Stimulated activated CD4-positive, alpha-beta T cell treated with anti-CD3 and anti-CD28 coated beads, TNF-alpha, amount 100 ng/mL, for 1 hour (primary cell): ENCODE results near the gene OTOGL.
"Not testable (repeated sequence)": the region's sequence is repeated elsewhere in the genome, so short reads cannot be mapped to it uniquely, and the experiment has no call there.

Experiments used
- DNase-seq, 3 donors: peaks; one replicate each; pipeline ENCODE4 v3.0.0-alpha.2; 2020; ENCODE audit warnings: low read depth in 3 of 3, low spot score in 1 of 3

Gene OTOGL

GRCh38 chr12:80272387-80272915 lies 173.1 kb downstream of the OTOGL start:
- no peak for DNase-seq

GRCh38 chr12:80273144-80273543 lies 173.8 kb downstream of the OTOGL start:
- no peak for DNase-seq

GRCh38 chr12:80277732-80278131 lies 178.4 kb downstream of the OTOGL start:
- DNase-seq = no peak

GRCh38 chr12:80282226-80282625 lies 182.9 kb downstream of the OTOGL start:
- no peak for DNase-seq

- no peak for DNase-seq
Measured at GRCh38 chr12:80282761-80283160, 183.4 kb downstream of the OTOGL start.

- DNase-seq = no peak
Measured at GRCh38 chr12:80291108-80291754, 191.9 kb downstream of the OTOGL start.

GRCh38 chr12:80293347-80293746 lies 194.0 kb downstream of the OTOGL start:
- DNase-seq = no peak

- DNase-seq = no peak
Measured at GRCh38 chr12:80293759-80294158, 194.4 kb downstream of the OTOGL start.

GRCh38 chr12:80299219-80299618 lies 199.9 kb downstream of the OTOGL start:
- no peak for DNase-seq

GRCh38 chr12:80299976-80300375 lies 200.6 kb downstream of the OTOGL start:
- no peak for DNase-seq

GRCh38 chr12:80307436-80307835 lies 208.1 kb downstream of the OTOGL start:
- not testable (repeated sequence) for DNase-seq

GRCh38 chr12:80313209-80313608 lies 213.9 kb downstream of the OTOGL start:
- no peak for DNase-seq

GRCh38 chr12:80314741-80315140 lies 215.4 kb downstream of the OTOGL start:
- no peak for DNase-seq

GRCh38 chr12:80316222-80316621 lies 216.9 kb downstream of the OTOGL start:
- no peak for DNase-seq

GRCh38 chr12:80317307-80317706 lies 218.0 kb downstream of the OTOGL start:
- DNase-seq = no peak

- no peak for DNase-seq
Measured at GRCh38 chr12:80317899-80318298, 218.6 kb downstream of the OTOGL start.

GRCh38 chr12:80320121-80320678 lies 220.9 kb downstream of the OTOGL start:
- DNase-seq = no peak

- DNase-seq = no peak
Measured at GRCh38 chr12:80321653-80322052, 222.3 kb downstream of the OTOGL start.

GRCh38 chr12:80325167-80325959 lies 226.0 kb downstream of the OTOGL start:
- DNase-seq = no peak

- no peak for DNase-seq
Measured at GRCh38 chr12:80332827-80333226, 233.5 kb downstream of the OTOGL start.

- DNase-seq = no peak
Measured at GRCh38 chr12:80352474-80352873, 253.1 kb downstream of the OTOGL start.

GRCh38 chr12:80353254-80353653 lies 253.9 kb downstream of the OTOGL start:
- DNase-seq = no peak
